Neural progenitor cell (in vitro differentiated cells): ENCODE results near the gene UPF2.

Experiments used
- CTCF ChIP-seq: fragments of 200-600 bp; sonication (generic); IDR thresholded peaks from 2 replicates; pipeline ENCODE4 v1.5.1; 2017; ENCODE audit warnings: antibody characterized with exemption, mild to moderate bottlenecking
- EZH2 ChIP-seq: fragments of 200-600 bp; sonication (generic); IDR thresholded peaks from 2 replicates; pipeline ENCODE4 v1.6.1; 2017; ENCODE audit warnings: antibody characterized with exemption, mild to moderate bottlenecking, moderate library complexity

DNA sequence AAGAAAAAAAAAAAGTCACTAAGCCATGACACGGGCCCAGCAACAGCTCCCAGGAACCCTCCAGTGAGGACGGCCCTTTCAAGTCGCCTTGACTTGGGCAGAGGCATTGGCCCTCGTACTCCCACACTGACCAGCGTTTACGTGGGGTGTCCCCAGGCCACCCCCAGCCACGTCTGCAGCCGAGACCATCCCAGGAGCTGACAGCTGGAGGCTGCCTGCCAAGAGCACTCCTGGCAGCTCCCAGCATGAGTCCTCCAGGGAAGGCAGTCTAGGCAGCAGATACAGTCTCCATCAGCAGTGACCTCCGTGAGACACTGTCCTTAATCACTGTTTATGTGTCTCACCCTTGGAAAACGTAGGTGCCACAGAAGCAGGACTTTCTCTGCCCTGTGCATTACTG is 133.0 kb downstream of the UPF2 start:
- no peak for TF ChIP-seq CTCF
- no peak for TF ChIP-seq EZH2
